Measurements from ENCODE around the gene SOHLH1.

DNA sequence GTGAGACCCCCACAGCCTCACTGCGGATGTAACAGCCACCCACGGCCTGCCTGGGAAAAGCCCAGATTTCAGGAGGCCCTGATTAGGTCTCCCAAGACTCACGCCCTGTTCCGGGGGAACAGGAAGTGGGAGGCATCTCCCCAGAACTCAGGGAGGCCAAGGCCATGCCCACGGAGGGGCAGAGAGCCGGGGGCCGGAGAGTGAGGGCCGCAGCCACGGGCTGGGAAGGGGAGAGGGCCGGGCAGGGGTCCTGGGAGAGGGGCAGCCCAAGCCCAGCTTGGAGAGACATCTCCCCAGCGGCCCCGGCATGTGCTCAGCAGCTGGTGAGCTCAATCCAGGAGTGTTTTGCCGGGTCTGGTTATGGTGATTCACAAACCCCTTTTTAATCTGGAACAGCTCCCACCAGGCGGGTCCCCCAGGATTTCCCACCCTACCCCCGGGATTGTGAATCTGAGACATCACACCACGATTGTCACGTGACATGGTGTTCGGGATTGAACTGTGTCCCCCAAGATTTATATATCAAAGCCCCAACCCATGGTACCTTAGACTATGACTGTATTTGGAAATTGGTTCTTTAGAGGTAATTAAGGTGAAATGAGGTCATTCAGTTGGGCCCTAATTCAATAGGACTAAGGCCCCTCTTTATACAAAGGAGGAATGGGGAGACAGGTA lies 29.3 kb upstream of the SOHLH1 start:
- TF ChIP-seq, protein P1, sequence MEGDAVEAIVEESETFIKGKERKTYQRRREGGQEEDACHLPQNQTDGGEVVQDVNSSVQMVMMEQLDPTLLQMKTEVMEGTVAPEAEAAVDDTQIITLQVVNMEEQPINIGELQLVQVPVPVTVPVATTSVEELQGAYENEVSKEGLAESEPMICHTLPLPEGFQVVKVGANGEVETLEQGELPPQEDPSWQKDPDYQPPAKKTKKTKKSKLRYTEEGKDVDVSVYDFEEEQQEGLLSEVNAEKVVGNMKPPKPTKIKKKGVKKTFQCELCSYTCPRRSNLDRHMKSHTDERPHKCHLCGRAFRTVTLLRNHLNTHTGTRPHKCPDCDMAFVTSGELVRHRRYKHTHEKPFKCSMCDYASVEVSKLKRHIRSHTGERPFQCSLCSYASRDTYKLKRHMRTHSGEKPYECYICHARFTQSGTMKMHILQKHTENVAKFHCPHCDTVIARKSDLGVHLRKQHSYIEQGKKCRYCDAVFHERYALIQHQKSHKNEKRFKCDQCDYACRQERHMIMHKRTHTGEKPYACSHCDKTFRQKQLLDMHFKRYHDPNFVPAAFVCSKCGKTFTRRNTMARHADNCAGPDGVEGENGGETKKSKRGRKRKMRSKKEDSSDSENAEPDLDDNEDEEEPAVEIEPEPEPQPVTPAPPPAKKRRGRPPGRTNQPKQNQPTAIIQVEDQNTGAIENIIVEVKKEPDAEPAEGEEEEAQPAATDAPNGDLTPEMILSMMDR (IDR thresholded peaks at IDR 0.05): no peak
- TF ChIP-seq POLR2A (IDR thresholded peaks at IDR 0.05): no peak

Measured in esophagus squamous epithelium (tissue), 4 donors.